ENCODE results near the gene CHRD. TPM values are rescaled to one million over a fixed set of nuclear protein-coding genes. Genes with fewer than 3 reads are reported as not detected.

The CHRD gene
- total and polyA plus RNA-seq, 9 of the 15 experiments (the other 6 are each of a cell fraction or from before 2014, with no cell fraction given): 0.11 to 1.3 (median 0.59) TPM; not detected in 3

- BruUV-seq (replicated peaks): no TSS peak
- FAIRE-seq: no peak
- ChIA-PET POLR2A (interaction anchor here (0.7 to 1.6 kb wide), 4 partner anchors 9 to 239 kb away, joined by 3 to 7 read pairs (median 3); no protein-coding TSS in a partner anchor), CTCF (ENCODE audit: low intra/inter-chr PET ratio) (no interaction called here)
- intact Hi-C loops (cut with micrococcal nuclease) (no loop called here), in situ Hi-C loops (cut with MboI) (no loop called here)
- no peaks in the 10 kb centered on the region for H3K9me3 ChIP-seq (replicated peaks; ENCODE audit: control insufficient read depth, insufficient read depth, low read depth, low read length)
- H2AFZ ChIP-seq (ENCODE audit: low read depth, low read length): no peak overlapping the region
- no peak overlapping the region for H3K4me2 ChIP-seq (ENCODE audit: insufficient read depth, low read length)
- H3K4me3 ChIP-seq: no peak overlapping the region
- H3K27me3 ChIP-seq (ENCODE audit: control insufficient read depth in 2 of 2, insufficient read depth in 2 of 2, low read length in 2 of 2): no peaks in the 10 kb centered on the region; a peak in 1 of 5 replicates
- WGBS (ENCODE audit: insufficient coverage, low coverage, missing lambda C conversion rate): 93% methylated on average over 9 of the region's 9 CpGs
- TF ChIP-seq HEY1 (CRISPR knock-in tag; IDR thresholded peaks at IDR 0.05; ENCODE audit: borderline replicate concordance) (no peak), ELF2 (CRISPR knock-in tag; IDR thresholded peaks at IDR 0.05) (no peak), ZNF586 (CRISPR knock-in tag; conservative IDR thresholded peaks at IDR 0.05) (no peak), TCF15 (CRISPR knock-in tag; IDR thresholded peaks at IDR 0.05) (no peak), DLX4 (CRISPR knock-in tag; IDR thresholded peaks at IDR 0.05) (no peak), POLR3A (IDR thresholded peaks at IDR 0.05; ENCODE audit: borderline replicate concordance, extremely low read depth, insufficient read depth, insufficient read length) (no peak), KAT8 (IDR thresholded peaks at IDR 0.05; ENCODE audit: low read depth) (no peak), ZNF146 (CRISPR knock-in tag; IDR thresholded peaks at IDR 0.05; ENCODE audit: unreplicated experiment) (no peak), NFYB (IDR thresholded peaks at IDR 0.05; ENCODE audit: extremely low read depth, insufficient read length) (no peak), CHD4 (IDR thresholded peaks at IDR 0.05; ENCODE audit: insufficient read depth, insufficient replicate concordance, low read depth, low read length, poor library complexity, severe bottlenecking) (no peak), ATF3 (IDR thresholded peaks at IDR 0.05) (no peak), ATF3 (CRISPR knock-in tag; conservative IDR thresholded peaks at IDR 0.05) (no peak), ZNF589 (CRISPR knock-in tag; IDR thresholded peaks at IDR 0.05; ENCODE audit: low read depth) (no peak), PHF8 (IDR thresholded peaks at IDR 0.05; ENCODE audit: borderline replicate concordance, low read length) (no peak)
- TF ChIP-seq, protein P1, sequence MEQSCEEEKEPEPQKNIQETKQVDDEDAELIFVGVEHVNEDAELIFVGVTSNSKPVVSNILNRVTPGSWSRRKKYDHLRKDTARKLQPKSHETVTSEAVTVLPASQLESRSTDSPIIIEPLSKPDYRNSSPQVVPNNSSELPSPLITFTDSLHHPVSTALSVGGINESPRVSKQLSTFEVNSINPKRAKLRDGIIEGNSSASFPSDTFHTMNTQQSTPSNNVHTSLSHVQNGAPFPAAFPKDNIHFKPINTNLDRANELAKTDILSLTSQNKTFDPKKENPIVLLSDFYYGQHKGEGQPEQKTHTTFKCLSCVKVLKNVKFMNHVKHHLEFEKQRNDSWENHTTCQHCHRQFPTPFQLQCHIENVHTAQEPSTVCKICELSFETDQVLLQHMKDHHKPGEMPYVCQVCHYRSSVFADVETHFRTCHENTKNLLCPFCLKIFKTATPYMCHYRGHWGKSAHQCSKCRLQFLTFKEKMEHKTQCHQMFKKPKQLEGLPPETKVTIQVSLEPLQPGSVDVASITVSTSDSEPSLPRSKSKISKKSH (CRISPR knock-in tag; IDR thresholded peaks at IDR 0.05): no peak
- peaks cover 4 to 7% of the 10 kb centered on the region in 2 experiments; a peak in 3 of 5 replicates for H3K4me1 ChIP-seq (replicated peaks in 1 of 2; ENCODE audit: control insufficient read depth in 2 of 2, insufficient read depth in 2 of 2, low read length in 2 of 2)
- peaks cover 52% of the 10 kb centered on the region for H3K36me3 ChIP-seq (ENCODE audit: control insufficient read depth, insufficient read depth, low read length)
- no peak overlapping the region for H3K9ac ChIP-seq (ENCODE audit: insufficient read depth in 1 of 2, low read depth in 2 of 2, low read length in 2 of 2)
- peaks cover 3% of the 10 kb centered on the region for H3K9me1 ChIP-seq (ENCODE audit: control insufficient read depth, insufficient read depth, low read length)
- no peak for ATAC-seq
- H3K79me2 ChIP-seq (ENCODE audit: control insufficient read depth, insufficient read depth, low read length): peaks cover 21% of the 10 kb centered on the region
- no peak for DNase-seq (ENCODE audit: extremely low read depth in 1 of 4, low spot score in 3 of 4)
- H4K20me1 ChIP-seq (replicated peaks; ENCODE audit: control insufficient read depth, insufficient read depth, low read length): 0 out of 2 replicates have a peak, but pooled peaks cover 7% of the 10 kb centered on the region
- H3K27ac ChIP-seq (ENCODE audit: extremely low read depth, low read depth, low read length): no peak overlapping the region
Measured at GRCh38 chr3:184368116-184368515, 11.7 kb upstream of the CHRD start.

Measured in K562 (cell line).